ENCODE measurements around the gene PIM2.

DNA sequence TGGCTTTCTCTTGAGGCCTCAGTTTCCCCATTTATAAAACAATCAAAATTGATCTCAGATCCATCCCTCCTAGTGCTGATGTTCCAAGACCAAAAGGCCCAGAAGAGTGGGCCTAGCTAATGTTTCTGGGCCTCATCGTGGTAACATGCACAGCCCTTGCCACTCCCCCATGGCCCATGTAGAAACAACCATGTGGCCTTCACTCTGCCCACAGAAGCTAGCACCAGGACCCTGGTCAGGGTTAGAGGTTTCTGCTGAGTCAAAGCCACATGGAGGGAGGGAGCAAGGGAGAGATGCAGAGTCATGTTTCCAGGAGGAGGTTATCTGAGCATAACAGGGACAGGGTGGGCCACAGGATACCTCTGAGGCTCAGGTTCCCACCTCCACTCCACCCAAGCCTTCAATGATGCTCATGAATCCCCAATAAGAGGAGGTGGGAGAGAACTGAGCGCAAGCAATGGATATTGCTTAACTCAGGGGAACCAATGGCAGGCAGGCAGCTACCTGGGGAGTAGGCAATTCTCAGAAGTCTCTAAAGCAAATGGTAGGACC is 21.7 kb upstream of the PIM2 start:
- TF ChIP-seq, protein P1, sequence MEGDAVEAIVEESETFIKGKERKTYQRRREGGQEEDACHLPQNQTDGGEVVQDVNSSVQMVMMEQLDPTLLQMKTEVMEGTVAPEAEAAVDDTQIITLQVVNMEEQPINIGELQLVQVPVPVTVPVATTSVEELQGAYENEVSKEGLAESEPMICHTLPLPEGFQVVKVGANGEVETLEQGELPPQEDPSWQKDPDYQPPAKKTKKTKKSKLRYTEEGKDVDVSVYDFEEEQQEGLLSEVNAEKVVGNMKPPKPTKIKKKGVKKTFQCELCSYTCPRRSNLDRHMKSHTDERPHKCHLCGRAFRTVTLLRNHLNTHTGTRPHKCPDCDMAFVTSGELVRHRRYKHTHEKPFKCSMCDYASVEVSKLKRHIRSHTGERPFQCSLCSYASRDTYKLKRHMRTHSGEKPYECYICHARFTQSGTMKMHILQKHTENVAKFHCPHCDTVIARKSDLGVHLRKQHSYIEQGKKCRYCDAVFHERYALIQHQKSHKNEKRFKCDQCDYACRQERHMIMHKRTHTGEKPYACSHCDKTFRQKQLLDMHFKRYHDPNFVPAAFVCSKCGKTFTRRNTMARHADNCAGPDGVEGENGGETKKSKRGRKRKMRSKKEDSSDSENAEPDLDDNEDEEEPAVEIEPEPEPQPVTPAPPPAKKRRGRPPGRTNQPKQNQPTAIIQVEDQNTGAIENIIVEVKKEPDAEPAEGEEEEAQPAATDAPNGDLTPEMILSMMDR (IDR thresholded peaks at IDR 0.05; ENCODE audit: low read depth, low read length, missing input control), result no peak
- no peak for TF ChIP-seq JUND (IDR thresholded peaks at IDR 0.05)
- TF ChIP-seq, protein P2, sequence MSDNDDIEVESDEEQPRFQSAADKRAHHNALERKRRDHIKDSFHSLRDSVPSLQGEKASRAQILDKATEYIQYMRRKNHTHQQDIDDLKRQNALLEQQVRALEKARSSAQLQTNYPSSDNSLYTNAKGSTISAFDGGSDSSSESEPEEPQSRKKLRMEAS (IDR thresholded peaks at IDR 0.05), result no peak
- no peak for TF ChIP-seq NR2F2 (IDR thresholded peaks at IDR 0.05)
- TF ChIP-seq, protein P3, sequence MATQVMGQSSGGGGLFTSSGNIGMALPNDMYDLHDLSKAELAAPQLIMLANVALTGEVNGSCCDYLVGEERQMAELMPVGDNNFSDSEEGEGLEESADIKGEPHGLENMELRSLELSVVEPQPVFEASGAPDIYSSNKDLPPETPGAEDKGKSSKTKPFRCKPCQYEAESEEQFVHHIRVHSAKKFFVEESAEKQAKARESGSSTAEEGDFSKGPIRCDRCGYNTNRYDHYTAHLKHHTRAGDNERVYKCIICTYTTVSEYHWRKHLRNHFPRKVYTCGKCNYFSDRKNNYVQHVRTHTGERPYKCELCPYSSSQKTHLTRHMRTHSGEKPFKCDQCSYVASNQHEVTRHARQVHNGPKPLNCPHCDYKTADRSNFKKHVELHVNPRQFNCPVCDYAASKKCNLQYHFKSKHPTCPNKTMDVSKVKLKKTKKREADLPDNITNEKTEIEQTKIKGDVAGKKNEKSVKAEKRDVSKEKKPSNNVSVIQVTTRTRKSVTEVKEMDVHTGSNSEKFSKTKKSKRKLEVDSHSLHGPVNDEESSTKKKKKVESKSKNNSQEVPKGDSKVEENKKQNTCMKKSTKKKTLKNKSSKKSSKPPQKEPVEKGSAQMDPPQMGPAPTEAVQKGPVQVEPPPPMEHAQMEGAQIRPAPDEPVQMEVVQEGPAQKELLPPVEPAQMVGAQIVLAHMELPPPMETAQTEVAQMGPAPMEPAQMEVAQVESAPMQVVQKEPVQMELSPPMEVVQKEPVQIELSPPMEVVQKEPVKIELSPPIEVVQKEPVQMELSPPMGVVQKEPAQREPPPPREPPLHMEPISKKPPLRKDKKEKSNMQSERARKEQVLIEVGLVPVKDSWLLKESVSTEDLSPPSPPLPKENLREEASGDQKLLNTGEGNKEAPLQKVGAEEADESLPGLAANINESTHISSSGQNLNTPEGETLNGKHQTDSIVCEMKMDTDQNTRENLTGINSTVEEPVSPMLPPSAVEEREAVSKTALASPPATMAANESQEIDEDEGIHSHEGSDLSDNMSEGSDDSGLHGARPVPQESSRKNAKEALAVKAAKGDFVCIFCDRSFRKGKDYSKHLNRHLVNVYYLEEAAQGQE (IDR thresholded peaks at IDR 0.05), result no peak
- TF ChIP-seq EGR1 (IDR thresholded peaks at IDR 0.05; ENCODE audit: low read depth in 2 of 2), result no peak
- TF ChIP-seq FOXA1 (IDR thresholded peaks at IDR 0.05), result no peak

Data from liver (tissue), 3 donors.